DMS153 treated with DMSO at 0.1 percent for 48 hours (cell line): Measurements from ENCODE around the gene NCK2.

Experiments used
- DNase-seq: peaks from one replicate; lab custom pipeline; 2025; ENCODE audit not compliant: unreplicated experiment; lab: John Stamatoyannopoulos, UW

The NCK2 gene

GRCh38 chr2:105774781-105775337 is 30.1 kb downstream of the NCK2 start:
- DNase-seq: no peak

GRCh38 chr2:105775809-105776559 is 31.3 kb downstream of the NCK2 start:
- DNase-seq: no peak

- DNase-seq: no peak
These were observed 31.8 kb downstream of the NCK2 start for GRCh38 chr2:105776560-105776928.

GRCh38 chr2:105777031-105777482 is 32.3 kb downstream of the NCK2 start:
- no peak for DNase-seq

GRCh38 chr2:105777506-105778055 is 32.9 kb downstream of the NCK2 start:
- no peak for DNase-seq

GRCh38 chr2:105778080-105778607 is 33.4 kb downstream of the NCK2 start:
- no peak for DNase-seq

- no peak for DNase-seq
These were observed 34.7 kb downstream of the NCK2 start for GRCh38 chr2:105779394-105779793.

GRCh38 chr2:105780606-105781005 is 35.9 kb downstream of the NCK2 start:
- no peak for DNase-seq

- no peak for DNase-seq
These were observed 36.7 kb downstream of the NCK2 start for GRCh38 chr2:105781274-105781978.

GRCh38 chr2:105782123-105782522 is 37.4 kb downstream of the NCK2 start:
- DNase-seq: no peak

- DNase-seq: no peak
These were observed 37.9 kb downstream of the NCK2 start for GRCh38 chr2:105782646-105783045.

- DNase-seq: no peak
These were observed 38.5 kb downstream of the NCK2 start for GRCh38 chr2:105783151-105783738.

GRCh38 chr2:105783972-105784371 is 39.3 kb downstream of the NCK2 start:
- no peak for DNase-seq

- DNase-seq: no peak
These were observed 39.9 kb downstream of the NCK2 start for GRCh38 chr2:105784589-105784988.

GRCh38 chr2:105785095-105785847 is 40.6 kb downstream of the NCK2 start:
- DNase-seq: peak; percentile 39

GRCh38 chr2:105786231-105787230 is 41.8 kb downstream of the NCK2 start:
- DNase-seq: no peak

GRCh38 chr2:105787376-105788318 is 42.9 kb downstream of the NCK2 start:
- no peak for DNase-seq

- no peak for DNase-seq
These were observed 44.1 kb downstream of the NCK2 start for GRCh38 chr2:105788670-105789290.
